ENCODE data around the gene IGFN1. TPM values are rescaled to one million over a fixed set of nuclear protein-coding genes. Genes with fewer than 3 reads are reported as not detected.
"Not testable (repeated sequence)": the region's sequence is repeated elsewhere in the genome, so short reads cannot be mapped to it uniquely, and the experiment has no call there.

Gene IGFN1
- total RNA-seq, 1 donor from 2014 or later = not detected

DNA sequence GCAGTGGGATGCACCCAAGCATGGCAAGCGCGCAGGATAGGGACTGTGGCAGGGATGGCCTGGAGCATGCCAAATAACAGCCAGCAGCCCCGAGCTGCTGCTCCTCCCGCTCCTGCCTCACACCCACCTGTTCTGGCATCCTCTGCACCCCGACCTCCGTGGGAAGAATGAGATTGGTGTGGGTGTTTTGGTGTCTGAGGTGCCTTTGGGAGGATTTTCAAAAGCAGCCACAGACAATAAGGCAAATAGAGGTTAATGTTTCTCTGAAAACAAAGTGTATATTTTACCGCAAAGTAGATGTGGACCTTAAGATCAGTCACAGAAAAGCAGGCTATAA lies 35.5 kb downstream of the IGFN1 start:
- no peak for DNase-seq
- intact Hi-C loops (cut with DNase I) = no loop called here
- ATAC-seq (ENCODE audit: poor library complexity) = no peak

DNA sequence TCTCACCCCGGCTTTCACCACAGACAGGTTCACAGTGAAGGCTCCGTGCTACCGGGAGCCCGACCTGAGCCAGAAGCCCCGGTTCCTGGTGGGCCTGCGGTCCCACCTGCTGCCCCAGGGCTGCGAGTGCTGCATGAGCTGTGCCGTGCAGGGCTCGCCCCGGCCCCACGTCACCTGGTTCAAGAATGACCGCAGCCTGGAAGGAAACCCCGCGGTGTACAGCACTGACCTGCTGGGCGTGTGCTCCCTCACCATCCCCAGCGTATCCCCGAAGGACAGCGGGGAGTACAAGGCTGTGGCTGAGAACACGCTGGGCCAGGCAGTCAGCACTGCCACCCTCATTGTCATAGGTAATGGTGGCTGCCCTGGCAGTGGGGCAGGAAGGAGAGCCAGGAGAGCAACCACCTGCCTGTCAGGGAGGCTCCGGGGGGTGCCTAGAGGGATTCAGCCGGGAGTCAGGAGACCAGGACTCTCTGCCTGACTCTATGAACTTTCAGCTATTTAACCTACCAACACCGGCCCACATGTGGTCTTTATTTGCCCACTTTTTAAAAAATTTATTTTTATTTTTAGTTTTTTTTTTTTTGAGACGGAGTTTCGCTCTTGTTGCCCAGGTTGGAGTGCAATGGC lies 36.4 kb downstream of the IGFN1 start:
- DNase-seq (no peak), ATAC-seq (ENCODE audit: poor library complexity) (no peak)
- intact Hi-C loops (cut with DNase I) = no loop called here

DNA sequence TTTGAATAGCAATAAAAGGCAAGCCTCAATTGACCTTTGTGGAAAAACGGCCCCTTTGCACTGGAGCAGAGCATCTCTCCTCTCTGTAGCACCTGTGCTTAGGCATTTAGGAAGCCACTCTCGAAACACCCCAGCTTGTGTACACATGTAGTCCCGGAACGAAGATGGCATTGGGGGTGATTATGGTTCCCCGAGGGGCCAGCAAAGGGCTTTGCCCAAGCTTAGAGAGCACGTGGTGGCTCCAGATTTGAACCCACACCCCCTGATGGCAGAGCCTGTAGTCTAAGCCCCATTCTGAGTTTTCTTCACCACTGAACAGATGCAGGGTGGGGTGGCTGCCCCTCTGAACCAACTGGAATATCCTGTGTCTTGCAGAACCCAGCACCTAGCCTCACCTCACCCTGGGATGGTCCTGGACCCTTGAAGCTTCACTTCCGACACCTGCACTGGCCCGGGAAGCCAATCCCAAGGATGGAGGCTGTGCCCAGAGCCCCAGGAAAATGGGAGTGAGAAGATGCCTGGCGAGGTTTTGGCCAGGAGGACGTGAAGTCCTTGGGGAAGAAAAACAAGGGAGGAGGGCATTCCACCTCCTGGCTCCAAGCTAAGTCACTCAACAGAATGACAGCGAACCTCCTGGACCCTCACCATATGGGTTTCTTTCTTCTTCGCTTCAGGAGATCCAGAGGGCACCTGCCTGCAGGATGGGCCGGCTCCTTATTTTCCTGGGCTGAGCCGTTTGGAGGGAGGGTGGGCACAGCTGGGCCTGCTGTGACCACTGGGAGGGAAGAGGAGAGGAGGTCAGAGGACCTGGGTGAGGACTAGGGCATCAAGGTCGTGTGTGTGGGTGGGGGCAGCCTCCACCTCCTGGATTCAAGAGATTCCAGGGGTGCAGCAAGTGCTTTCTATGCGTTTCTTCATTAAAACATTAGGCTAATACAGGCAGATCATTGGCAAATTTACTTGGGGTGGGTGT lies 37.7 kb downstream of the IGFN1 start:
- intact Hi-C loops (cut with DNase I) = no loop called here
- ATAC-seq (ENCODE audit: poor library complexity) (no peak), DNase-seq (no peak)

DNA sequence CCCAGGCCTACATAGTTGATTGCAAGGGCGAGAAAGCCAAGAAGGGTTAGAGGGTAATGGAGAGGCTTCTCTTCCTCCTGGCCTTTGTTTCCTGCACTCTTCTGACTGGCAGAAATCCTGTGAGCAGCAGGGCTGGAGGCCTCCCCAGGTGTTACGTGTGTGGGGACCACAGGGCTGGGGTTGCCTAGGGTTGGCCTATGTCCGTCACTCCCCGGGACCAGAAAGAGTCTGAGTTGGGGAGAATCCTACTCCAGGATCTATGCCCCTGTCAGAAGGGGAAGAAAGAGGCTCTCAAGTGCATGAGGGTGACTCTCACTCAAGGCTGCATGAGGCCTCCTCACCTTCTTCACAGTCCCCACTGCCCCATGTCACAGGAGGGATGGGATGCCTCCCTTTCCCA lies 38.5 kb downstream of the IGFN1 start:
- intact Hi-C loops (cut with DNase I) = no loop called here
- DNase-seq (no peak), ATAC-seq (ENCODE audit: poor library complexity) (no peak)

DNA sequence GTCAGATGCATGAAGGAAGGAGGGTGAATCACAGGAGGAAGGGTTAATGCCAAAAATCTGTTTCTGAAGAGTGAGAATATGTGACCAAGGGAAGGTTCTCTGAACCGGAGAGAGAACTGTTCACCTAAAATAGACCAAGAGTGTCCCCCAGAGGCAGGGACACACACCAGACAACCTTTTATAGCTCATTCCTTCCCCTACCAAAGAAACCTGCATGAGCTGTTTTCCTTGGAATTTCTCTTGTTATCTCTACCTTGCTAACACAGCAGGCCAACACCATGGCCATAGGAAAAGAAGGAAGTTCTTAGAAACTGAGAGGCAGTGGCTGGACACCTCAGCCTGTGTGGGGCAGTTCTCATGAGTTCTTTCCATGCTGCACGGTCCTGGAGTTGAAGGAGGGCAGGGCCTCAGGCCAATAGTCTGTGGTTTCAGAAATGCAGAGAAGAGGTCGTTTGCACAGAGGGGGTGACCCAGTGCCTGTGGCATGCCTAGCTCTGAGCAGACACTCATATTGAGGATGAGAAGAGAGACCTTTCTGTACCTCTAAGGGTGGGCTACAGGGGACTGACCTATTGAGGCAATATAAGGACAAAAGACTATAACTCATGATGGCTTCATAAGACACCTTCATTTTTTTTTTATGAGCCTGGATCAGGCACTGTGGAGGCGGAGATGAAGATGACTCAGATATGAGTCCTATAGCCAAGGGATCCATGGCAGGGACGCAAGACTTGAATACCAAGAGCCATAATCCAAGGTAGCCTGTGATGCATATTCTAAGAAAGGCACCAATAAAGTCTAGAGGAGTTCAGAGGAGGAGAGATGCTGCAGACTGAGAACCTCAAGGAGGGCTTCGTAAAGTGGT lies 39.4 kb downstream of the IGFN1 start:
- DNase-seq = no peak
- intact Hi-C loops (cut with DNase I) = no loop called here
- ATAC-seq (ENCODE audit: poor library complexity) = no peak

GRCh38 chr1:201230676-201231075 lies 40.1 kb downstream of the IGFN1 start:
- no peak for ATAC-seq (ENCODE audit: poor library complexity)
- no peak for DNase-seq
- intact Hi-C loops (cut with DNase I) = no loop called here

DNA sequence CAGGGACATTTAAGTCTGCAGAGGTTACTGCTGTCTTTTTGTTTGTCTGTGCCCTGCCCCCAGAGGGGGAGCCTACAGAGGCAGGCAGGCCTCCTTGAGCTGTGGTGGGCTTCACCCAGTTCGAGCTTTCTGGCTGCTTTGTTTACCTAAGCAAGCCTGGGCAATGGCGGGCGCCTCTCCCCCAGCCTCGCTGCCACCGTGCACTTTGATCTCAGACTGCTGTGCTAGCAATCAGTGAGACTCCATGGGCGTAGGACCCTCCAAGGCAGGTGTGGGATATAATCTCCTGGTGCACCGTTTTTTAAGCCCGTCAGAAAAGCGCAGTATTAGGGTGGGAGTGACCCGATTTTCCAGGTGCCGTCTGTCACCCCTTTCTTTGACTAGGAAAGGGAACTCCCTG lies 49.0 kb downstream of the IGFN1 start:
- intact Hi-C loops (cut with DNase I); ATAC-seq (ENCODE audit: poor library complexity): not testable (repeated sequence)

DNA sequence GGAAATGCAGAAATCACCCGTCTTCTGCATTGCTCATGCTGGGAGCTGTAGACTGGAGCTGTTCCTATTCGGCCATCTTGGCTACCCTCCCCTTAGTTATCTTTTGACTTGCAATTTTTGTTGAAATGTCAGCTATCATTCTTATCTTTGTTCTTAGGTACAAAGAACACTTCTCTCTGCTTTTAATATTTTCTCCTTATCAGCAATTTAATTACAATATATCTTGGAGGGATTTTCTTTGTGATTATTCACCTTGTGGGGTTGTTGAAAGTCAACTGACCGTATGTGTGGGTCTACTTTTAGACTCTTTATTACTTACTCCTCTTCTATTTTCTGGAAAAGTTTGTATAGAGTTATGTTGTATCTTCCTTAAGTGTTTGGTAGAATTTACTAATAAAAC lies 49.5 kb downstream of the IGFN1 start:
- no peak for ATAC-seq (ENCODE audit: poor library complexity)
- DNase-seq = no peak
- intact Hi-C loops (cut with DNase I) = no loop called here

More for the DNA sequence above, 49.0 kb downstream of the IGFN1 start:
- not testable (repeated sequence) for DNase-seq

DNA sequence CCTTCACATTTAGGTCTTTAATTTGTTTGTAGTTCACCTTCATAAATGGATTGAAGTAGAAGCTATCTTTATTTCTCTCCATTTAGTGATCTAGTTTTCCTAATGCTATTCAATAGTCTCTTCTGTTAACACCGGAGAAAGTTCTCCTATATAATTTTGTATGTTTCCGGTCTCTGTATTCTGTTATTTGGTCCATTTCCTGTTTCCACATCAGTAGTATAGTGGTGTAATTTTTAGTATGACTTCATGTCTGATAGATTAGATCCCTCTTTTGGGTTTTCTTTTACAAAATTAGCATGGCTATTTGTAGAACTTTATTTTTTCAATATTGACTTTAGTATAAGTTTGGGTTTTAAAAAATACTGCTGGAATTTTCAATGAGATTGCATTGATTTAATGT lies 51.1 kb downstream of the IGFN1 start:
- DNase-seq (no peak), ATAC-seq (ENCODE audit: poor library complexity) (no peak)
- intact Hi-C loops (cut with DNase I) = no loop called here

DNA sequence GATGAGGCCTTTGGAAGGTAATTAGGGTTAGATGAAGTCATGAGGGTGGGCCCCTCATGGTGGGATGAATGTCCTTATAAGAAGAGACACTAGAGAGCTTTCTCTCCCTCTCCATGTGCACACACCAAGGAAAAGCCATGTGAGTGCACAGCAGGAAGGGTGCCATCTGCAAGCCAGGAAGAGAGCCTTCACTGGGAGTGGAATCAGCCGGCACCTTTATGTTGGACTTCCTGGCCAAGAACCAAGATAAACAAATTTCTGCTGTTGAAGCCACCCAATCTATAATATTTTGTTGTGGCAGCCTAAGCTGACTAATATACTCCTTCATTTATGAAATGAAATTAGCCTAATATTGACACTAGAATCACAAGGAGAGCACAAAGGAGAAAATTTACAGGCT lies 54.5 kb downstream of the IGFN1 start:
- no peak for DNase-seq
- ATAC-seq (ENCODE audit: poor library complexity) = no peak
- intact Hi-C loops (cut with DNase I) = no loop called here

GRCh38 chr1:201248721-201249559 lies 58.3 kb downstream of the IGFN1 start:
- ATAC-seq (ENCODE audit: poor library complexity) (no peak), DNase-seq (no peak)
- intact Hi-C loops (cut with DNase I) = no loop called here

- intact Hi-C loops (cut with DNase I) = loop anchor here (5.0 kb wide), 2 partner anchors 112 to 162 kb away; no protein-coding TSS in a partner anchor
- ATAC-seq (ENCODE audit: poor library complexity) (no peak), DNase-seq (no peak)
These were observed 59.8 kb downstream of the IGFN1 start for GRCh38 chr1:201250326-201251011.

DNA sequence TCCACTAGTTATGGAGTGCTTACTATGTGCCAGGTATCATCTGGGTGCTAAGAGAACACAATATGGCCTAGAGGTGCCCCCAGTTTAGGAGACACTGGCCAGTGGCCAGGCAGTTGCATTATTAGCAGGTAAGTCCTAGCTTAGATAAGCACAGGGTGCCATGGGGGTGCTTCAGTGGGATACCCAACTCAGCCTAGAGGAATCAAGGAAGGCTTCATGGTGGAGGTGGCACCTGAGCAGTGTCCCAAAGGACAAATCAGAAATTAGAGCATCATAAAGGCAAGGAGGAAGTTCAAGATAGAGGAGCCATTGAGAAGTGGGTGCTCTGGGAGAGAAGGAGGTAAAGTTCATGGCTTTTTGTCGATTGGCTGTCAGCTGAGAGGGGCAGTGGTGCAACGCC lies 60.8 kb downstream of the IGFN1 start:
- DNase-seq (no peak), ATAC-seq (ENCODE audit: poor library complexity) (no peak)
- intact Hi-C loops (cut with DNase I) = loop anchor here (5.0 kb wide), 2 partner anchors 111 to 161 kb away; no protein-coding TSS in a partner anchor

DNA sequence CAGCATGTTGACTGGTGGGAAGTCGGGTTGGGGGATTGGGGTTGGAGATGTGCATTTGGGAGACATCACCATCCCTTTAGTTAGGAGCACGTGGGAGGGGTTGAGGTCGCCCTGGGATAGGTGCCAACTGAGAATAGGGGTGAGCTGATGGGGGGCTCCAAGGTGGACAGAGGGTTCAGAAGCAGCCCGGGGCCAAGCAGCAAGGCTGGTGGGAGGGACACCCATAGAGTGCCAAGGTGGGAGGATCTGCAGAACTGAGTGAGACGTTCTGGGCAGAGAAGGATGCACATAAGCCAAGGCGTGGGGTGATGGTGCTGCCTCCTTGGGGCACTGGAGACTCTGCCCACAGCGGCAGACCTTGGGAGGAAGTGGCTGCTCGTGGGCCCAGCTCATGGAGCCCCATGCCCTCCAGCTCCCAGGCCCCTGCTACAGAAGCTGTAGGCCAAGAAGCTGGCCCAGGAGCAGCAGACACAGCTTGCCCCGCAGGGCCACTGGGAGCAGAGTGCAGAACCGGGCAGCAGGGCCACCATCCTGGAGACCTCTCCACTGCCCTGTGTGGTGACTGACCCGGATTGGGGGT lies 61.3 kb downstream of the IGFN1 start:
- intact Hi-C loops (cut with DNase I) = loop anchor here (5.0 kb wide), 2 partner anchors 110 to 160 kb away; no protein-coding TSS in a partner anchor
- ATAC-seq (ENCODE audit: poor library complexity) = no peak
- no peak for DNase-seq

DNA sequence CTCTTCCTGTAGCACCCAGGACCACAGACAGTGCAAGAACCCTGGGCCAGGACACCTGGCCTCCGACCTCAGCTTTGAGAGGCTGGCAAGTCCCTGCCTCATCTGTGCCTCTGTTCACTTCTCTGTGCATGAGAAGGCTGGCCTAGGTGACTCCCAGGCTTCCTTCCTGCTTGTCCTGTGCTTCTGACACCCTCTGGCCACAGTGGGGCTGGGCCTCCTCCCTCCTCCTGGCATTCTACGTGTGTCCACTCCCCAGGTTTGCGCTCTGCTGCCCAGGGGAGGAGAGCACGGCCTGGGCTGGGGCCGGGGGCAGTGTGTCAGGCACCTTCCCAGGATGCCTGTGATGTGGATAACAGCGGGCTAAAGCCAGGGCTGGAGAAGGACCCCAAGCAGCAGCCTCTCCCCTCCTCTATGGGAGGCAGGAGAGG lies 62.3 kb downstream of the IGFN1 start:
- ATAC-seq (ENCODE audit: poor library complexity) = no peak
- no peak for DNase-seq
- intact Hi-C loops (cut with DNase I) = loop anchor here (5.0 kb wide), 2 partner anchors 109 to 159 kb away; no protein-coding TSS in a partner anchor

- no peak for DNase-seq
- intact Hi-C loops (cut with DNase I) = loop anchor here (5.0 kb wide), 2 partner anchors 109 to 159 kb away; no protein-coding TSS in a partner anchor
- ATAC-seq (ENCODE audit: poor library complexity) = no peak
These were observed 62.8 kb downstream of the IGFN1 start for GRCh38 chr1:201253411-201253810.

Measured in Right ventricle myocardium superior (tissue), 1 donor.